CD1c-positive myeloid dendritic cell (primary cell): ENCODE measurements around the gene EIF3CL.
"Not testable (repeated sequence)": the region's sequence is repeated elsewhere in the genome, so short reads cannot be mapped to it uniquely, and the experiment has no call there.

Source experiments
- DNase-seq: peaks from one replicate; pipeline ENCODE4 v3.0.0-alpha.2; 2016; ENCODE audit errors: extremely low spot score

Gene EIF3CL

DNA sequence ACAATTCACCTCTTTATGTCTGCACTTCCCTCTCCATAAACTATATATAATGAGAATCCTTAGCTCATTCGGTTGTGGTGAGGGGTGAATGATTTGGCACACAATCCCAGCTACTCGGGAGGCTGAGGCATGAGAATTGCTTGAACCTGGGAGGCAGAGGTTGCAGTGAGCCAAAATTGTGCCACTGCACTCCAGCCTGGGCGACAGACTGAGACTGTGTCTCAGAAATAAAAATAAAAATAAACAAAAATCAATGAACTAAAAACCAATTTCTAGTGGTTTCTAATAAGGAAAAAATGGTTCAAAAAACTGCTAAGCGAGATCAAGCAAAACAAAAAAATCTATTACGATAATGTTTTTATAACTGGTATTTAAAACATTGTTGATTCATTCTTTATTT lies 40.2 kb downstream of the EIF3CL start, which contains the start of gene NPIPB6:
NPIPB6 (minus strand) TSS at position 101 of the 400 bp plus-strand sequence. CDS start 686 bp downstream, outside the sequence.
- DNase-seq: not testable (repeated sequence)

DNA sequence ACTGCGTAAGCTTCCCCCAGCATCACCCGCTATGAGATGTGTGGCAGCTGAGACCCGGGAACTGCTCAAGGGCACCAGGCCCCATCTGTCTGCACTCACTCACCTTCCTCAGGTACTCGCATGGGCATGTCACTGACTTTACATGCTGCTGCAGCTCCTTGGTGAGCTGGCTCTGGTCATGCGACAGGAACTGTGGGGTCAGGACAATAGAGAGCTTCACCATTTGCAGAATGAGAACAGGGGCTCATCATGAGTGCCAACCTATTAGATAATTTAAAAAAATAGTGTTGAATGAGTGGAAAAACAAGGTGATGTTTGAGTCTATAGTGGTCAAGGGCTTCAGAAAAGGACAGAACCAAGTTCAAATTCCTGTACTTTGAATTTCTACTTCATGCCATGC lies 41.0 kb downstream of the EIF3CL start:
- DNase-seq: not testable (repeated sequence)

DNA sequence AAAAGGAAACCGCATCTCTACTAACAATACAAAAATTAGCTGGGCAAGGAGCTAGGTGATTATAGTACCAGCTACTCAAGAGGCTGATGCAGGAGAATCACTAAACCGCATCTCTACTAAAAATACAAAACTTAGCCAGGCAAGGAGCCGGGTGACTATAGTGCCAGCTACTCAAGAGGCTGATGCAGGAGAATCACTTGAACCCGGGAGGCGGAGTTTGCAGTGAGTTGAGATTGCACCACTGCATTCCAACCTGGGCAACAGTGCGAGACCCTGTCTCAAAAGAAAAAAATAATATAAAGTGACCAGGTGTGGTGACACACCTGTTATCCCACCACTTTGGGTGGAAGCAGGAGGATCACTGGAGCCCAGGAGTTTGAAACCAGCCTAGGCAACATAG lies 65.4 kb downstream of the EIF3CL start:
- not testable (repeated sequence) for DNase-seq

DNA sequence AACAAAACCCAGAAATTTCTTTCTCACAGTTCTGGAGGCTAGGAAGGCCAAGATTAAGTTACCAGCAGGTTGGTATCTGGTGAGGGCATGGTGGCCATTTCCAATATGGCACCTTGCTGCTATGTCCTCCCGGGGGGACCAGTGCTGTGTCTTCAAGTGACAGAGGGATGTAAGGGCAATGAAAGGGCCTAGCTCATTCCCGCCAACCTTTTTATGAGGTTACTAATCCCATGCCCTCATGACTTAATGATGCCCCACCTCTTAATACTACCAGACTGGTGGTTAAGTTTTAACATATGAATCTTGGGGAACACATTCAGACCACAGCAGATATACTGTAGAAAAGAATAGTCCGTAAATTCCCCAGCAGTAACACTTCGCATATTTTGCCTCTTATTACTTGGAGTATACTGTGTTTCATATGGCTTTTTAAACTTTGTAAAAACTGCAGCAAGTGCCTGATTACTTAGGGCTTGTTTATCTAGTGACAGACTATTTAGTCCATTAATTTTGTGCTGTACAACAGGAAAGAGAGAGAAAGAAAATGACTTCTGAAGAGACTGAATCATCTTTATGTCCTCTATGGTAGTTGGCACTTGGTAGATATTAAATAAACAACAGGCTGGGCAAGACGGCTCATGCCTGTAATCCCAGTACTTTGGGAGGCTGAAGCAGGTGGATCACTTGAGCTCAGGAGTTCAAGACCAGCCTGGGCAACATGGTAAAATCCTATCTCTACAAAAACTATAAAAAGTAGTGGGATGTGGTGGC lies 66.5 kb downstream of the EIF3CL start:
- not testable (repeated sequence) for DNase-seq

DNA sequence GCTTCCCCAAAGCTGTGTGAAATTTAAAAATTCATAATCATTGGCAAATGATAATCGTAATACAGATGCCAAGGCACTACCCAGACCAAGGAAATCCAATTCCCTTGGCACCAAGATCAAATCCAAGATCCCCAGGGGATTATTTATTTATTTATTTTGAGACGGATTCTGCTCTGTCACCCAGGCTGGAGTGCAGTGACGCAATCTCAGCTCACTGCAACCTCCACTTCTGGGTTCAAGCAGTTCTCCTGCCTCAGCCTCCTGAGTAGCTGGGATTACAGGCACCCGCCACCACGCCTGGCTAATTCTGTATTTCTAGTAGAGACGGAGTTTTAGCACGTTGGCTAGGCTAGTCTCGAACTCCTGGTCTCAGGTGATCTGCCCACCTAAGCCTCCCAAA lies 68.0 kb downstream of the EIF3CL start:
- DNase-seq: not testable (repeated sequence)

DNA sequence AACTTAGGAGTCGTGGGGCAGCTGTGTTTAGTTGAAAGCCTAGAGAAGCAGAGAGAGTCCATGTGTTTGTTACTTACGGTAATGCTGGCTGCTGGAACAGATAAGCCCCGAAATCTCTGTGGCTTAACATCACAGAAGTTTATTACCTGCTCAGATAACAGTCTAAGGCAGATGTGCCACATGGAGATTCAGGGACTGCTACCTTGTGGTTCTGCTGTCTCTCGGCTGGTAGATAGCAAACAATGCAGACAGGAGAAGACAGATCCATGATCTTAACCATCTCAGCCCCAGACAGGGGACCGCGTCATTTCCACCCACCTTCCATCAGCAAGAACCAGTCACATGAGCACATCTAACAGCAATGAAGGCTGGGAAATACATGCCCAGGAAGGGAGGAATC lies 71.0 kb downstream of the EIF3CL start:
- not testable (repeated sequence) for DNase-seq

DNA sequence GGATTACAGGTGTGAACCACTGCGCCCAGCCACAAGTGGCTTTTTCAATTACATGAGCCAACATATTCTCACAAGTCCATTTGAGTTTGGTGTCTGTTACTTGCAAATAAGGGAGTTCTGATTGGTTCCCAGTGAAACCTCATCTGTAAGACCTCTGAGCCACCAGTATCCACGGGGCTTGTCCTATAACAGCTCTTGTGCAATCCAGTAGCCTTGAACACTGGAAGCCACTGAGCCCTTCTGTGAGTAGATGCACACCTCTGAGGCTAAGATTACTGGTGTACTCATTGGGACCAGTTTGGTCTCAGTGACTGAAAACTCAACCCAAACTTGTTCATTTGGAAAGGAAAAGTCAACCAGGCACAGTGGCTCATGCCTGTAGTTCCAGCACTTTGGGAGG lies 72.7 kb downstream of the EIF3CL start:
- not testable (repeated sequence) for DNase-seq

DNA sequence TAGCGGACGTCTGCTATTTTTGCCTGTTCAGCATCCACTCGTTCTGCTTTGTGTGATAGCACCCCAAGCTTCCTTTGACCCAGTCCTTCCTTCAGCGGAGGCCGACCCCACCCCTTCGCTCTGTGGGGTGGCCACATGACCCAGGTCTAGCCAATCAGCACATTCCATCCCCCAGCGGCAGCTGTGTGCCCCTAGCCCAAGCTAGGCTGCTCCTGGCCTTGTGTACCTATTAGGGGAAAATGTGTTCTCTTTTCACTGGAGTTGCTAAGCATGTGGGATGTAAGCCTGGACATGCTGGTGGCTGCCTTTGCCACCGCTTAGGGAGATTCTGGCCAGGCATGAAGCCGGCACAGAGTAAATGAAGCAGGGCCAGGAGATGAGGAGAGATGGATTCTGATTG lies 73.4 kb downstream of the EIF3CL start:
- DNase-seq: not testable (repeated sequence)
